K562 (cell line): Measurements from ENCODE around the gene TRAPPC1. TPM values are rescaled to one million over a fixed set of nuclear protein-coding genes. Genes with fewer than 3 reads are reported as not detected.
A peak's percentile ranks its signal among the peaks of the same experiment; 100 is the strongest.

Experiments
- CHD2 ChIP-seq: IDR thresholded peaks from 2 replicates; pipeline ENCODE4 v1.6.1; 2011; ENCODE audit warnings: low read depth, low read length
- CXXC5 ChIP-seq: fragments of 250-450 bp; sonication (Bioruptor Pico); IDR thresholded peaks from 2 replicates; pipeline ENCODE4 v1.8.0; 2022; ENCODE audit warnings: inconsistent platforms, mild to moderate bottlenecking, moderate library complexity
- ELF1 ChIP-seq: fragments of 200-800 bp; sonication (Bioruptor generic); IDR thresholded peaks from 2 replicates; pipeline ENCODE4 v1.6.1; 2016; ENCODE audit warnings: missing genetic modification characterization, missing compliant biosample characterization
- FUS ChIP-seq: fragments of 200-400 bp; formaldehyde crosslinking; optimal IDR thresholded peaks from 2 replicates; pipeline ENCODE3; 2017; ENCODE audit warnings: low read depth, low read length
- GABPA ChIP-seq: fragments of 200-800 bp; sonication (Bioruptor generic); conservative IDR thresholded peaks from 2 replicates; pipeline ENCODE4 v1.6.1; 2016; ENCODE audit warnings: low read depth, missing genetic modification characterization, missing compliant biosample characterization
- MAFF ChIP-seq: IDR thresholded peaks from 2 replicates; pipeline ENCODE4 v1.6.1; 2012; ENCODE audit warnings: low read length, improper control_type of control experiment
- MTA2 ChIP-seq: fragments of 450-650 bp; IDR thresholded peaks from 2 replicates; pipeline ENCODE4 v1.6.1; 2016; ENCODE audit warnings: low read depth
- NRF1 ChIP-seq, 2 experiments: fragments of 450-650 bp; IDR thresholded peaks in 1 of 2; conservative IDR thresholded peaks in 1 of 2; 2 replicates each; pipeline ENCODE4 v1.6.1; 2014; ENCODE audit warnings: mild to moderate bottlenecking in 2 of 2
- POLR2AphosphoS5 ChIP-seq: IDR thresholded peaks from 2 replicates; pipeline ENCODE4 v1.6.1; 2011; ENCODE audit warnings: mild to moderate bottlenecking, low read depth, low read length, moderate library complexity; ENCODE audit not compliant: control insufficient read depth, insufficient read depth
- PTRF ChIP-seq: fragments of 450-650 bp; IDR thresholded peaks from 2 replicates; pipeline ENCODE4 v1.6.1; 2016; ENCODE audit warnings: mild to moderate bottlenecking, missing genetic modification characterization, missing compliant biosample characterization
- ZNF75A ChIP-seq: fragments of 450-650 bp; formaldehyde crosslinking; IDR thresholded peaks from 2 replicates; pipeline ENCODE4 v1.4.0; 2020; ENCODE audit warnings: mild to moderate bottlenecking
- polyA plus RNA-seq, 8 experiments: library from polyadenylated mRNA; depleted of rRNA in 4 of 8; stranded (reverse) in 5 of 8; unstranded in 3 of 8; fragments of >200 nt; fragmentation: Nextera tagmentation in 2 of 8; fragmentation: Illumina TruSeq in 1 of 8; extraction: Ambion mirVana in 2 of 8; extraction: Trizol in 1 of 8; gene quantifications; 2 replicates each; pipeline versions ENCODE4 v1.2.1 to v1.2.3, GENCODE V29; 2011 to 2014; ENCODE audit warnings: inconsistent platforms in 1 of 8, missing spikeins in 1 of 8
- total RNA-seq, 7 experiments: library from RNA; depleted of rRNA in 6 of 7; stranded (reverse); fragments of >200 nt in 6 of 7; fragmentation: Illumina TruSeq in 2 of 7; extraction: Trizol in 2 of 7; gene quantifications; 2 replicates each; pipeline versions ENCODE4 v1.2.1 to v1.2.3, GENCODE V29; 2011 to 2021; ENCODE audit warnings: low replicate concordance in 1 of 7
- TF ChIP-seq, protein P1 (sequence below): fragments of 450-650 bp; formaldehyde crosslinking; conservative IDR thresholded peaks from 2 replicates; pipeline ENCODE4 v1.4.0; 2022; ENCODE audit warnings: mild to moderate bottlenecking, missing genetic modification characterization
- TF ChIP-seq, protein P2 (sequence below): fragments of 450-650 bp; conservative IDR thresholded peaks from 2 replicates; pipeline ENCODE4 v1.6.1; 2016; ENCODE audit warnings: missing genetic modification characterization, low read depth, mild to moderate bottlenecking, missing compliant biosample characterization, moderate library complexity
- TF ChIP-seq, protein P3 (sequence below): fragments of 450-650 bp; IDR thresholded peaks from 2 replicates; pipeline ENCODE4 v1.6.1; 2016; ENCODE audit warnings: mild to moderate bottlenecking, moderate library complexity

The TRAPPC1 gene
- total and polyA plus RNA-seq, 9 of the 15 experiments (the other 6 are each of a cell fraction or from before 2014, with no cell fraction given) = 11.7 to 82.8 (median 36.2) TPM

DNA sequence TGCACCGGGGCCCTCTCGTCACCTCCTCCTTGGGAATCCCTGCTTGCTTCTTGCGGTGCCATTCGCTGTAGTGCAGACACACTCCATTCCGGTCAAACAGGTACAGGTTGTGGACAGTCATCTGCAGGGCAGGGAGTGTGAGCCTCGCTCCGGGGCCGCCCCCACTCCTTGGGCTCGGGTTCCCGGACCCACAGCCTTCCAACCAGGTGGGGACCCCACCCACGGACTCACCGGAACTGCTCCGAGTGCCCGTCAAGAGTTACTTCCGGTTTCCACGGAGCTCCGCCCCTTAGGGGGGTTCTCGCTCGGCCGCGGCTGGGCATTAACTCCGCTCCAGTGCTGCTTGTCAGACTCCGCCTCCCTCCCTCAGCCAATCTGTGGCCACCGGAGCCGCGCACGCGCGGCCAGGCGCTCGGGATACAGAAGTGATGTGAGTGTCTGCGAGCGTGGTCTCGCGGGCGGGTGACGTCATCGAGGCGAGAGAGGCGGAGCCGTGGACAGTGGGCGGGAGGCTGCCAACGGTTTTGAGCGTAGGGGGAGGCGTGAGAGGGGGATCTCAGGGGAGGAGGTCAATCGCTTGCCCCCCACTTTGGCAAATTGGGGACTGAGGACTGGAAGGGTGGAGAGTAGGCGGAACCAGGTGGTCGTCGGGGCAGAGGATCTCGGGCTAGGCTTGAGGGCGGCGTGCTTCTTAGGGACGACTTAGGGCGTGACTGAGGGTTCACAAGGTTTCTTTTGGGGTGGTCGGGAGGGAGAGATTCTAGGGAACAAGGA, at the start of gene TRAPPC1, which contains the start of gene CNTROB (continued):
- TF ChIP-seq ZNF75A (CRISPR knock-in tag) (no peak), ELF1 (peak; percentile 84), MAFF (no peak), FUS (no peak), CHD2 (peak; percentile 92), MTA2 (no peak), POLR2AphosphoS5 (peak; percentile 51; the same call in 1 of the 2 replicates), NRF1 (conservative IDR thresholded peaks at IDR 0.05 in 1 of 2, IDR thresholded peaks at IDR 0.05 in 1 of 2) (peak; percentile 97 to 98), PTRF (tag) (no peak), GABPA (tag) (peak; percentile 94), CXXC5 (CRISPR knock-in tag) (peak; percentile 52)
- TF ChIP-seq, protein P1, sequence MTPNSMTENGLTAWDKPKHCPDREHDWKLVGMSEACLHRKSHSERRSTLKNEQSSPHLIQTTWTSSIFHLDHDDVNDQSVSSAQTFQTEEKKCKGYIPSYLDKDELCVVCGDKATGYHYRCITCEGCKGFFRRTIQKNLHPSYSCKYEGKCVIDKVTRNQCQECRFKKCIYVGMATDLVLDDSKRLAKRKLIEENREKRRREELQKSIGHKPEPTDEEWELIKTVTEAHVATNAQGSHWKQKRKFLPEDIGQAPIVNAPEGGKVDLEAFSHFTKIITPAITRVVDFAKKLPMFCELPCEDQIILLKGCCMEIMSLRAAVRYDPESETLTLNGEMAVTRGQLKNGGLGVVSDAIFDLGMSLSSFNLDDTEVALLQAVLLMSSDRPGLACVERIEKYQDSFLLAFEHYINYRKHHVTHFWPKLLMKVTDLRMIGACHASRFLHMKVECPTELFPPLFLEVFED = 0 out of 2 replicates have a peak, but pooled peaks have one; percentile 26
- TF ChIP-seq, protein P2, sequence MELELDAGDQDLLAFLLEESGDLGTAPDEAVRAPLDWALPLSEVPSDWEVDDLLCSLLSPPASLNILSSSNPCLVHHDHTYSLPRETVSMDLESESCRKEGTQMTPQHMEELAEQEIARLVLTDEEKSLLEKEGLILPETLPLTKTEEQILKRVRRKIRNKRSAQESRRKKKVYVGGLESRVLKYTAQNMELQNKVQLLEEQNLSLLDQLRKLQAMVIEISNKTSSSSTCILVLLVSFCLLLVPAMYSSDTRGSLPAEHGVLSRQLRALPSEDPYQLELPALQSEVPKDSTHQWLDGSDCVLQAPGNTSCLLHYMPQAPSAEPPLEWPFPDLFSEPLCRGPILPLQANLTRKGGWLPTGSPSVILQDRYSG (tag) = peak; percentile 68
- TF ChIP-seq, protein P3, sequence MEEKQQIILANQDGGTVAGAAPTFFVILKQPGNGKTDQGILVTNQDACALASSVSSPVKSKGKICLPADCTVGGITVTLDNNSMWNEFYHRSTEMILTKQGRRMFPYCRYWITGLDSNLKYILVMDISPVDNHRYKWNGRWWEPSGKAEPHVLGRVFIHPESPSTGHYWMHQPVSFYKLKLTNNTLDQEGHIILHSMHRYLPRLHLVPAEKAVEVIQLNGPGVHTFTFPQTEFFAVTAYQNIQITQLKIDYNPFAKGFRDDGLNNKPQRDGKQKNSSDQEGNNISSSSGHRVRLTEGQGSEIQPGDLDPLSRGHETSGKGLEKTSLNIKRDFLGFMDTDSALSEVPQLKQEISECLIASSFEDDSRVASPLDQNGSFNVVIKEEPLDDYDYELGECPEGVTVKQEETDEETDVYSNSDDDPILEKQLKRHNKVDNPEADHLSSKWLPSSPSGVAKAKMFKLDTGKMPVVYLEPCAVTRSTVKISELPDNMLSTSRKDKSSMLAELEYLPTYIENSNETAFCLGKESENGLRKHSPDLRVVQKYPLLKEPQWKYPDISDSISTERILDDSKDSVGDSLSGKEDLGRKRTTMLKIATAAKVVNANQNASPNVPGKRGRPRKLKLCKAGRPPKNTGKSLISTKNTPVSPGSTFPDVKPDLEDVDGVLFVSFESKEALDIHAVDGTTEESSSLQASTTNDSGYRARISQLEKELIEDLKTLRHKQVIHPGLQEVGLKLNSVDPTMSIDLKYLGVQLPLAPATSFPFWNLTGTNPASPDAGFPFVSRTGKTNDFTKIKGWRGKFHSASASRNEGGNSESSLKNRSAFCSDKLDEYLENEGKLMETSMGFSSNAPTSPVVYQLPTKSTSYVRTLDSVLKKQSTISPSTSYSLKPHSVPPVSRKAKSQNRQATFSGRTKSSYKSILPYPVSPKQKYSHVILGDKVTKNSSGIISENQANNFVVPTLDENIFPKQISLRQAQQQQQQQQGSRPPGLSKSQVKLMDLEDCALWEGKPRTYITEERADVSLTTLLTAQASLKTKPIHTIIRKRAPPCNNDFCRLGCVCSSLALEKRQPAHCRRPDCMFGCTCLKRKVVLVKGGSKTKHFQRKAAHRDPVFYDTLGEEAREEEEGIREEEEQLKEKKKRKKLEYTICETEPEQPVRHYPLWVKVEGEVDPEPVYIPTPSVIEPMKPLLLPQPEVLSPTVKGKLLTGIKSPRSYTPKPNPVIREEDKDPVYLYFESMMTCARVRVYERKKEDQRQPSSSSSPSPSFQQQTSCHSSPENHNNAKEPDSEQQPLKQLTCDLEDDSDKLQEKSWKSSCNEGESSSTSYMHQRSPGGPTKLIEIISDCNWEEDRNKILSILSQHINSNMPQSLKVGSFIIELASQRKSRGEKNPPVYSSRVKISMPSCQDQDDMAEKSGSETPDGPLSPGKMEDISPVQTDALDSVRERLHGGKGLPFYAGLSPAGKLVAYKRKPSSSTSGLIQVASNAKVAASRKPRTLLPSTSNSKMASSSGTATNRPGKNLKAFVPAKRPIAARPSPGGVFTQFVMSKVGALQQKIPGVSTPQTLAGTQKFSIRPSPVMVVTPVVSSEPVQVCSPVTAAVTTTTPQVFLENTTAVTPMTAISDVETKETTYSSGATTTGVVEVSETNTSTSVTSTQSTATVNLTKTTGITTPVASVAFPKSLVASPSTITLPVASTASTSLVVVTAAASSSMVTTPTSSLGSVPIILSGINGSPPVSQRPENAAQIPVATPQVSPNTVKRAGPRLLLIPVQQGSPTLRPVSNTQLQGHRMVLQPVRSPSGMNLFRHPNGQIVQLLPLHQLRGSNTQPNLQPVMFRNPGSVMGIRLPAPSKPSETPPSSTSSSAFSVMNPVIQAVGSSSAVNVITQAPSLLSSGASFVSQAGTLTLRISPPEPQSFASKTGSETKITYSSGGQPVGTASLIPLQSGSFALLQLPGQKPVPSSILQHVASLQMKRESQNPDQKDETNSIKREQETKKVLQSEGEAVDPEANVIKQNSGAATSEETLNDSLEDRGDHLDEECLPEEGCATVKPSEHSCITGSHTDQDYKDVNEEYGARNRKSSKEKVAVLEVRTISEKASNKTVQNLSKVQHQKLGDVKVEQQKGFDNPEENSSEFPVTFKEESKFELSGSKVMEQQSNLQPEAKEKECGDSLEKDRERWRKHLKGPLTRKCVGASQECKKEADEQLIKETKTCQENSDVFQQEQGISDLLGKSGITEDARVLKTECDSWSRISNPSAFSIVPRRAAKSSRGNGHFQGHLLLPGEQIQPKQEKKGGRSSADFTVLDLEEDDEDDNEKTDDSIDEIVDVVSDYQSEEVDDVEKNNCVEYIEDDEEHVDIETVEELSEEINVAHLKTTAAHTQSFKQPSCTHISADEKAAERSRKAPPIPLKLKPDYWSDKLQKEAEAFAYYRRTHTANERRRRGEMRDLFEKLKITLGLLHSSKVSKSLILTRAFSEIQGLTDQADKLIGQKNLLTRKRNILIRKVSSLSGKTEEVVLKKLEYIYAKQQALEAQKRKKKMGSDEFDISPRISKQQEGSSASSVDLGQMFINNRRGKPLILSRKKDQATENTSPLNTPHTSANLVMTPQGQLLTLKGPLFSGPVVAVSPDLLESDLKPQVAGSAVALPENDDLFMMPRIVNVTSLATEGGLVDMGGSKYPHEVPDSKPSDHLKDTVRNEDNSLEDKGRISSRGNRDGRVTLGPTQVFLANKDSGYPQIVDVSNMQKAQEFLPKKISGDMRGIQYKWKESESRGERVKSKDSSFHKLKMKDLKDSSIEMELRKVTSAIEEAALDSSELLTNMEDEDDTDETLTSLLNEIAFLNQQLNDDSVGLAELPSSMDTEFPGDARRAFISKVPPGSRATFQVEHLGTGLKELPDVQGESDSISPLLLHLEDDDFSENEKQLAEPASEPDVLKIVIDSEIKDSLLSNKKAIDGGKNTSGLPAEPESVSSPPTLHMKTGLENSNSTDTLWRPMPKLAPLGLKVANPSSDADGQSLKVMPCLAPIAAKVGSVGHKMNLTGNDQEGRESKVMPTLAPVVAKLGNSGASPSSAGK = 0 out of 2 replicates have a peak, but pooled peaks have one; percentile 14
